Epithelial cell of esophagus (primary cell): ENCODE data around the gene SPINK1.
"Not testable (repeated sequence)": the region's sequence is repeated elsewhere in the genome, so short reads cannot be mapped to it uniquely, and the experiment has no call there.

ENCODE experiments used
- DNase-seq: peaks from one replicate; pipeline ENCODE4 v3.0.0; 2010; ENCODE audit warnings: low read depth
- H3K4me3 ChIP-seq: 2 replicates; pipeline ENCODE4 v1.5.1; 2011; ENCODE audit warnings: mild to moderate bottlenecking, low read length, control low read depth
- CTCF ChIP-seq: IDR thresholded peaks from 2 replicates; pipeline ENCODE4 v1.5.1; 2011; ENCODE audit warnings: low read depth, mild to moderate bottlenecking, low read length, control low read depth, inconsistent platforms; ENCODE audit not compliant: insufficient read depth; ENCODE audit errors: missing control alignments

Gene SPINK1

DNA sequence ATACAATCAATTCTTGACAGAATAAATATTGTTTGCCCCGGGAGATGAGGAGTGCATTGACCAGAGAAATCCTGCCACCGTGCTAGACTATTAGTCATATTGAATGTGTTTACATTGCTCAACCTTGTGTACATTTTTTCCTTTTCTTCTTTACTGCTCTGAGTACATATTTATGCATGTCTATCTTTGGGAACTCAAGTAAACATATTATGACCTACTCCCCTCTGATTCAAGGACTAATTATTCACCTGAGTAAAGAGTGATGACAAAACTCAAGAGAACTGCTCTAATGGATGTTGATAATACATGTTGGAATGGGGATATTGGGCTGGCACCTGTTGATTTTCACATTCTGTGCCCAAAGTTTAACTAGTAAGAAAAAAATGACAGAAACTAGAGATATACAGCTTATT lies 3.9 kb upstream of the SPINK1 start:
- no peak for TF ChIP-seq CTCF
- H3K4me3 ChIP-seq = no peak overlapping the region
- peak; percentile 87 for DNase-seq

GRCh38 chr5:147832541-147832940 lies 1.1 kb upstream of the SPINK1 start:
- no peak overlapping the region for H3K4me3 ChIP-seq
- DNase-seq = no peak
- no peak for TF ChIP-seq CTCF

GRCh38 chr5:147830035-147830434 lies 1.4 kb downstream of the SPINK1 start:
- DNase-seq = no peak
- no peak for TF ChIP-seq CTCF
- no peak overlapping the region for H3K4me3 ChIP-seq

DNA sequence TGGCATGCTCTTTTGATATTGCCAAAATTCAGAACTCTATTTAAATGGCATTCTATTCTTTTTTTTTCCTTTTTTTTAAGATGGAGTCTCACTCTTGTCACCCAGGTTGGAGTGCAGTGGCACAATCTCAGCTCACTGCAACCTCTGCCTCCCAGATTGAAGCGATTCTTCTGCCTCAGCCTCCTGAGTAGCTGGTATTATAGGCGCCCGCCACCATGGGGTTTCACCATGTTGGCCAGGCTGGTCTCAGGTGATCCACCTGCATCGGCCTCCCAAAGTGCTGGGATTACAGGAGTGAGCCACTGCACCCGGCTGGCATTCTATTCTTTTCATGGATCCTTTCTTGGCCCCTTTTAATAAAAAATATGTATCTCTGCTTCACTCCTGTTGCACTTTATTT lies 4.5 kb downstream of the SPINK1 start:
- not testable (repeated sequence) for DNase-seq, H3K4me3 ChIP-seq

- TF ChIP-seq CTCF = no peak
- no peak for DNase-seq
- H3K4me3 ChIP-seq = no peak overlapping the region
These were observed 5.1 kb downstream of the SPINK1 start for GRCh38 chr5:147826361-147826760.

GRCh38 chr5:147822686-147823491 lies 8.6 kb downstream of the SPINK1 start:
- peak; percentile 71 for DNase-seq
- no peak overlapping the region for H3K4me3 ChIP-seq
- TF ChIP-seq CTCF = peak; percentile 98

DNA sequence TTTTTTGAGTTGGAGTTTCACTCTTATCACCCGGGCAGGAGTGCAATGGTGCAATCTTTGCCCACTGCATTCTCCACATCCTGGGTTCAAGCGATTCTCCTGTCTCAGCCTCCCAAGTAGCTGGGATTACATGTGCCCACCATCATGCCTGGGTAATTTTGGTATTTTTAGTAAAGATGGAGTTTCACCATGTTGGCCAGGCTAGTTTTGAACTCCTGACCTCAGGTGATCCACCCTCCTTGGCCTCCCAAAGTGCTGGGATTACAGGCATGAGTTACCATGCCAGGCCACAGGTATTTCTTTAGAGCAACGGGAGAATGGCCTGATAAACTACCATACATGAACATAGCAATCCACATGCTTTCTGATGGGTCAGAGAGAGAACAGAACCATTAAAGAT lies 9.2 kb downstream of the SPINK1 start:
- not testable (repeated sequence) for DNase-seq, H3K4me3 ChIP-seq

- TF ChIP-seq CTCF = no peak
- no peak for DNase-seq
These were observed 9.7 kb downstream of the SPINK1 start for GRCh38 chr5:147821766-147822165.

More at GRCh38 chr5:147821766-147822165, 9.7 kb downstream of the SPINK1 start:
- H3K4me3 ChIP-seq = no peak overlapping the region
